ENCODE measurements around the gene VWA2. TPM values are rescaled to one million over a fixed set of nuclear protein-coding genes. Genes with fewer than 3 reads are reported as not detected.

VWA2 gene
- total RNA-seq, 1 donor from 2014 or later = not detected

DNA sequence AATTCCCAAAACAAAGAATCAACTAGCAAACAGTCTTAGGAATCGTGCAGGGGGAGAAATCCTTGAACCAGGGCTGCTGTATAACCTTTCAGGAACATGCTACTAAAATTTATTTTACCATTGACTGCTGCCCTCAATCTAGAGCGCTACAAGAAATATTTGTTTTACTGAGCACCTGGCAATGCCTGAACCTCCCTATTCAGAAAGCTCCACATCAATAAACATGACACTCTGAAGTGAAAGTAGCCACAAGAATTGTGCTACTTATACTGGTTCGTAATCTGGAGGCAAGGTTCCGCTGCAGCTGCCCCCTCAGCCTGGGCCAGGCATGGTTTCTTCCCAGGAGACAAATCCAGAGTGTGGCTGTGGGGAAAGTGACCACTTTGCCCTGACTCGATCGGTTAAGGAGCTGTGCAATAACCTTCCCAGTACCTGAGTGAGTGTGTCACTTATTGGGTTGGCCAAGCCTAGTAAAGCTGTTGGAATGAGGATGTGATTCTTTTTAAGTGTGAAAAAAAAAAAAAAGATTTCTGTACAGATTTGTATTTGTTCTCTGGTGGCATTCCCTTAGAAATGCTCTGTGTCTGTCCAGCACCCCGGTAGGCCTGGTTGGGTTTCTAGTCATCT, 7.7 kb downstream of the VWA2 start:
- DNase-seq (ENCODE audit: low read depth, low spot score) = no peak

GRCh38 chr10:114250236-114250635, 11.2 kb downstream of the VWA2 start:
- no peak for DNase-seq (ENCODE audit: low read depth, low spot score)

GRCh38 chr10:114250716-114251115, 11.7 kb downstream of the VWA2 start:
- DNase-seq (ENCODE audit: low read depth, low spot score) = no peak

GRCh38 chr10:114252092-114252491, 13.0 kb downstream of the VWA2 start:
- DNase-seq (ENCODE audit: low read depth, low spot score) = no peak

- DNase-seq (ENCODE audit: low read depth, low spot score) = no peak
Measured at GRCh38 chr10:114252883-114253282, 13.8 kb downstream of the VWA2 start.

DNA sequence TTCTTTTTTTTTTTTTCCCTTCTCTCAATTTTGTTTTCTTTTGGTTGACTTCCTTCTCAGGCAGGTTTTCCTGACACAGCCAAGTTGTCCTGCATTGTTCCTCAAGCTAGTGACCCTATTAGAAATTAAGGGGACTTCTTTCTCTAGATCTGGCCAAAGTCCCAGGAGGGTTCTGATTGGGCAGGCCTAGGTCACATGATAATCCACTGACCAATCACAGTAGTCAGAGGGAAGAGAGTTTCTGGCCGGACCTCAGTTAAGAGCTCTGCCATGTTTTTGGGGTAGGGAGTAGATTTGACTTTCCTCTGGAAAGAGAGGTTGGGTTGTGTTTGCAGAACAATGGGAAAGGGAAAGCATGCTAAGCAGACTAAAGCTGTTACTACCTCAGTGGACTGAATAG, 16.2 kb downstream of the VWA2 start:
- no peak for DNase-seq (ENCODE audit: low read depth, low spot score)

DNA sequence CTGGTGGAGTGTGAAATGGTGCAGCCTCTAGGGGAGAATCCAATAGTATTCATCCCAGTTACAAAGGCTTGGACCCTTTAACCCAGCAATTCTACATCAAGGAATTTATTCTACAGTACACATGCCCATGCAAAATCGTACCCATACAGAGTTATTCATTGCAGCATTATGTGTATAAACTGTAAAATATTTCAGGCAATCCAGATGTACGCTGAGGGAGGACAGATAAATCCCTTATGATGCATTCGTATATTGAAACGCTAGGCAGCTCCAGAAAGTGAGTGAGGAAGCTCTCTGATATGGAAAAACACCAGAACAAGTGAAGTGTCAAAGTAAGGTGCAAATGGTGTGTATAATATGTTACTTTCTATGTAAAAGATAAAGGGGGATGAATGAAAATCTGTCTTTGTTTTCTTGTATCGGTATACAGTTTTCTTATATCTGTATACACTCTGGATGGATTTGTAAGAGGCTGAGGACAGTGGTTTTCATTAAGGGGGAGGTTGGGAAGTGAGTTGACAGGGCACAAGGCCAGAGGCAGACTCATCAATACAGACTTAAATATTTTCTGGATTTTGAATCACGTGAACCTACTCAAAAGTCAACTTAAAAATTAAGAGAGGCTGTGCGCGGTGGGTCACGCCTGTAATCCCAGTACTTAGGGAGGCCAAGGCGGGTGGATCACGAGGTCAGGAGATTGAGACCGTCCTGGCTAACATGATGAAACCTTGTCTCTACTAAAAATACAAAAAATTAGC, 17.1 kb downstream of the VWA2 start:
- DNase-seq (ENCODE audit: low read depth, low spot score) = no peak

DNA sequence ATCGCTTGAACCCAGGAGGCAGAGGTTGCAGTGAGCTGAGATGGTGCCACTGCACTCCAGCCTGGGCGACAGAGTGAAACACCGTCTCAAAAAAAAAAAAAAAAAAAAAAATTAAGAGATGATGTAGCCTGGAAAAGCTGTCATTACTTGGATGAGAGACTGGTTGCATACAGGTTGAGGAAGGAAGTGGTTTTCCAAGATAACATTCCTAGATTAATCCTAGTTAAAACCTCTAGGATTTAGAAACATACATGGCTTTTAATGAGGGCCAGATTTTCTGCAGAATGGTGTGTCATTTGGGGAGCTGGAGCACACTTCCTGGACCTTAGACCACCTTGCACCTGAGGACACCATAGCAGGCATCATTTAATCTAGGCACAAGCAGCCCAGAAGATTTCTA, 17.8 kb downstream of the VWA2 start:
- no peak for DNase-seq (ENCODE audit: low read depth, low spot score)

DNA sequence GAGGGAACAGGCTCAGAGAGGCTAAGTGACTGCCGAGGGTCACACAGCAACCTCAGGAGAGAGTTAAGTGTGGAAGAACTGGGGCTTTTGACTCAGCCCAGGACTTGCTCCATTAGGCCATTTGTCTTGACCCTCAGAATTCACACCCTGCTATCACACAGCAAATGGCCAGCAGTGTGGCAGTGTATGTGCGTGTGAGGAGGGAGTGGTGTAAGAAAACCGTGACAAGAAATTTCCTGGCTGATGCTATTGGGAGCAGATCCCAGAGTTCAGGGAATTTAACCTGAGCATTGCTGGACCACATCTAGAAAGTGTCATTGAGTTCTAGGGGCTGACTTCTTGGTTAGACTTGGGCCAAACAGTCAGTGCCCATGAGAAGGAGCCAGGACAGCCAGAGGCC, 18.4 kb downstream of the VWA2 start:
- no peak for DNase-seq (ENCODE audit: low read depth, low spot score)

DNA sequence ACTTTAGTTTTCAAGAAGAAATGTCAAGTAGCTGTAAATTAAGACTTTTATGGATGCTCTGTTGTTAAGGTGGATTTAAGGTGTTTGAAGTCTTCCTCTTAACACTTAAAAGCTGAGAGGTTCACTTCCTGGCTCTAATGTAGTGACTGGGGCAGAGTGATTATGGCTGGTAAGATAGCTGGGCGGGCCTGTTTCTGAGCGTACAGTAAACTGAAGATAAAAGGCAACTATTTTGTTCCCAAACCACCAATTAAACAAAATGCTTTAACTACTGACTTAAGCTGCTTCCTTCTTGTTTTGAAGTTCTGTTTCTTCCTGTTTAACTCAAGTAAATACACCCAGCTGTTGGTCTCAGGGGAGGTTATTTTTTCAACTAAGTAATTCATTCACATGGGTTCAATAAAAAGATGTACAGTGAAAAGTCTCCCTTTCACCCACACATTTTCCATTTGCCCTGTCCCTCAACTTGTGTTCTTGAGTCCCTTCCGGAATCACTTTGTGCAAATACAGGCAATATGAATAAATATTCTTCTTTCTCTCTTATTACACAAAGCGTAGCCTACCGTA, 19.3 kb downstream of the VWA2 start:
- no peak for DNase-seq (ENCODE audit: low read depth, low spot score)

GRCh38 chr10:114259824-114260223, 20.8 kb downstream of the VWA2 start:
- DNase-seq (ENCODE audit: low read depth, low spot score) = no peak

DNA sequence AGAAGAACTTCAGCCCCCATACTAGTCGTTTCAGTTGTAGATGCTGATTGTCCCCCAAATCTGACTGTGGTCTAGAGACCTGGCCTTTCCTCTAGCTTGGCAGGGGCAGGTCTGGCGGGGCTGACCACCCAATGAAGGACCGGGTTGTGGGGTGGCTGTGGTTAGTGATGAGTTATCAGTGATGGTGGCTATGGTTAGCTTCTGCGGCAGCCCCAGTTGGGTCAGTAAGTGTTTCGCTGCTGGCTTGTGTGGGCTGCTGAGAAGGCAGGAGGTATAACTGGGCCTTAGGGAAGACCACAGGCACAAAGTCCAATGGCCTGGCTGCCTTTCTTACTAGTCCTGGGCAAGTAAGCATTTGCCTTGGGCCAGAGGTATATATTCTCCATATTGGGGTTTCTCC, 21.3 kb downstream of the VWA2 start:
- DNase-seq (ENCODE audit: low read depth, low spot score) = no peak

GRCh38 chr10:114261076-114261475, 22.0 kb downstream of the VWA2 start:
- no peak for DNase-seq (ENCODE audit: low read depth, low spot score)

- no peak for DNase-seq (ENCODE audit: low read depth, low spot score)
Measured at GRCh38 chr10:114262496-114262895, 23.4 kb downstream of the VWA2 start.

GRCh38 chr10:114265392-114266053, 26.5 kb downstream of the VWA2 start:
- no peak for DNase-seq (ENCODE audit: low read depth, low spot score)

DNA sequence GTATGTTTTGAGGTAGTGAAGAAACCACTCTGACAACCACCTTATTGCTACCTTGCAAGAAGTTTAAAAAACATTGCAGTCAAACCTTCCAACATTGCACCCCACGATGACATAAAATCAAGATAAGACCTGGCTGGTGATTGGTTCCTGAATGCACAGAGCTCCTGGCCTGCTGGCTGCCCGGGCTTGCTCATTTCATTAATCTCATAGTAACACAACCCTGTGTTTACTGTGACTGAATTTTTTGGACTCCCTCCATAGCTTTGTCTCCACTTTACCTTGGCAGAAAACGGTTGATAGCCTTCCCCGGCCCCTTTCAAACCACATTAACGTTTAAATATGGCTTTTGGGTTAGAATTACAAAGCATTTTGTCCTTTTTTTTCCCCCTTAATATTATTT, 27.5 kb downstream of the VWA2 start:
- DNase-seq (ENCODE audit: low read depth, low spot score) = no peak

DNA sequence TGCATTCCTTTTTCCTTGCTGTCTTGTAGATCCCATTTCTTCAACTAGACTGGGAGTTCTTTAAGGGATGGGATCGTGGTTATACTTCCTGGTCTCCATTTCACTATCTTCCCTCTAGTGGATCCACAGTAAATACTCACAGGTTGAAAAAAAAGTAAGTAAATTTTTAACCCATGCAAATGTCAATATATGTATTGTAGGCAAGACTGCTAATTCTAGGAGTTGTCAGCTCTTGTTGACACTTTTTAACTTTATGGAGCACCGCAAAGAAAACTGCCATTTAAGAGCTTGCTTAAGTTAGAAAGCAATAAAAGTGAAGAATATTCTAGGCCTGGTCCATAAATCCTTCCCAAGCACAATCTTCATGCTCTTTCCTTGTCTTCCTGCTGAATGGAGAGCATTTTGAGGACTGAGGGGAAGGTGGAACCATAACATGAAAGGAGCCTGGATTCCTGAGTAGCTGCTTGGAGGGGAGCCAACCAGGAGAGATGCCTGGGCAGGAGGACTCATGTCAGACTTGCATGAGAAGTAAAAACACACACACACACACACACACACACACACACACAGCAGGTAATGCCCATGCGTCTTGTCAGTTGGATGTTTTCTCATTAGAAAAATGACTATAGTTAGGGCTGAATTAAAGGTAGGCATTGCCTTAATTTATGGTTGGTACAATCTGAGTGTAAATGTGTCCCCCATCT, 32.2 kb downstream of the VWA2 start:
- no peak for DNase-seq (ENCODE audit: low read depth, low spot score)

GRCh38 chr10:114271779-114272167, 32.7 kb downstream of the VWA2 start:
- peak; percentile 50 for DNase-seq (ENCODE audit: low read depth, low spot score)

- DNase-seq (ENCODE audit: low read depth, low spot score) = no peak
Measured at GRCh38 chr10:114272696-114273095, 33.6 kb downstream of the VWA2 start.

DNA sequence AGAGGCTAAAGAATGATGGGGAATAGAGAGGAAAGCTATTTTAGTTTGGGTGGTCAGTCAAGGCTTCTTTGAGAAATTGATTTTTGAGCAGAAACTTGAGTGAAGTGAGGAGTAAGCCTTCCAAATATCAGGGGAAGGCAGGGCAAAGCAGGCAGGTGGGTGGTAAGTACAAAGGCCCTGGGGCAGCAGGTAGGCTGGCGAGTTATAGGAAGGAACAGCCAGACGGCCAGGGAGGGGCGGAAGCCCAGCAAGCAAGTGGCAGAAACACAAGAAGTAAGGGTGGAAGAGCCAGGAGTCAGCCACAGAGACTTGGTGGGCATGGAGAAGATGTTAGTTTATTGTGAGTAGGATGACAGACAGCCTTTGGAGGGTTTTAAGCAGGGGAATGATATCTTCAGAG, 34.9 kb downstream of the VWA2 start:
- DNase-seq (ENCODE audit: low read depth, low spot score) = no peak

DNA sequence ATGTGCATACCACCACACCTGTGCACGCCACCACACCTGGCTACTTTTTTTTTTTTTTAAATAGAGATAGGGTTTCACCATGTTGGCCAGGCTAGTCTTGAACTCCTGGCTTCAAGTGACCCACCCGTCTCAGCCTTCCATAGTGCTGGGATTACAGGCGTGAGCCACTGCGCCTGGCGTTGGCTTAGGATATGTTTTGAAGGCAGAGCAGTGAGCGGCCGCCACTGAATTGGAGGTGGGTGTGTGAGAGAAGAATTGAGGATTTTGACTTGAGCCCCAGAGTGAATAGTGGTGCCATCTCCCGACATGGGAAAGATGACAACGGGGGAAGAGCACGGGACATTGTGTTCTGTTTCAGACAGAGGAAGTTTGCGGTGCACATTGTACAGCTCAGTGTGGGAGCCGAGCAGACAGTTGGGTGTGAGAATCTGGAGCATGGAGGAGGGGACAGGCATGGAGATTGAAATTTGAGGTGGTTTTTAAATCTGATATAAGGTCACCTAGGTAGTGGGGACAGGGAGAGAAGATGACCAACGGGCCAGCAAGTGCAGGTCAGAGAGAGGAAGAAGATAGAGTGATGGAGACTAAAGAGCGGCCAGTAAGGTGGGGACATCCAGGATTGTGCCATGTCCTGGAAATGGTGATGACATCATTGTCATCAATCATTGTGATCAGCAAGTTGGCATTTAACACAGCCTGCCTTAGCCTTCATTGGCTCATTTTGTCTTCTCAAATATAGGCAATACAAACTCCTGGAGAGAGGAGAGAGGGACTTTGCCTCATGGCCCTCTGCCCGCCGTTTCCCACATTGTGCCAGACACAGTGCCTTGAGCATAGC, 35.8 kb downstream of the VWA2 start:
- no peak for DNase-seq (ENCODE audit: low read depth, low spot score)
